SU-DHL-6 (cell line): ENCODE data around the gene ADCY2.

Source experiments
- H2AFZ ChIP-seq: fragments of 200-600 bp; sonication (generic); 2 replicates; pipeline ENCODE4 v1.6.1; 2014; ENCODE audit warnings: low read depth, mild to moderate bottlenecking, moderate library complexity, mixed read lengths, antibody characterized with exemption, low read length; ENCODE audit not compliant: severe bottlenecking
- H3F3A ChIP-seq: fragments of 200-600 bp; shearing (Covaris generic); 2 replicates; pipeline ENCODE4 v1.6.0; 2016; ENCODE audit warnings: antibody characterized with exemption, mild to moderate bottlenecking; ENCODE audit not compliant: insufficient read depth
- H3K27ac ChIP-seq: fragments of 200-600 bp; sonication (generic); 2 replicates; pipeline ENCODE4 v1.5.1; 2016; ENCODE audit warnings: low read depth, mild to moderate bottlenecking, low read length, moderate library complexity, mixed read lengths
- H3K27me3 ChIP-seq: fragments of 200-600 bp; sonication (generic), shearing (Covaris generic); 2 replicates; pipeline ENCODE4 v1.6.0; 2014; ENCODE audit warnings: mild to moderate bottlenecking, low read length
- H3K36me3 ChIP-seq: fragments of 200-600 bp; sonication (generic); 2 replicates; pipeline ENCODE4 v1.6.1; 2014; ENCODE audit warnings: mild to moderate bottlenecking, low read length, mixed read lengths
- H3K4me2 ChIP-seq: fragments of 300-600, 200-600 bp; shearing (Covaris generic), sonication (generic); 2 replicates; pipeline ENCODE4 v1.6.0; 2014; ENCODE audit warnings: low read length, low read depth, mild to moderate bottlenecking; ENCODE audit not compliant: poor library complexity, severe bottlenecking
- H3K4me3 ChIP-seq: fragments of 200-600 bp; sonication (generic); 2 replicates; pipeline ENCODE4 v1.5.1; 2014; ENCODE audit warnings: antibody characterized with exemption, low read length, mild to moderate bottlenecking, mixed read lengths; ENCODE audit not compliant: insufficient read depth, poor library complexity, severe bottlenecking
- H3K79me2 ChIP-seq: fragments of 200-600 bp; sonication (generic); 2 replicates; pipeline ENCODE4 v1.6.1; 2014; ENCODE audit warnings: mild to moderate bottlenecking, low read length, moderate library complexity; ENCODE audit not compliant: insufficient read depth
- H3K9ac ChIP-seq: fragments of 200-600 bp; sonication (generic); 2 replicates; pipeline ENCODE4 v1.7.0; 2014; ENCODE audit warnings: mild to moderate bottlenecking, low read length
- H3K9me2 ChIP-seq: fragments of 200-600 bp; sonication (generic); replicated peaks from 2 replicates; pipeline ENCODE4 v1.6.1; 2014; ENCODE audit warnings: low read length; ENCODE audit not compliant: insufficient read depth
- H3K9me3 ChIP-seq: fragments of 200-600 bp; sonication (generic); 2 replicates; pipeline ENCODE4 v1.6.1; 2014; ENCODE audit warnings: low read length, mixed read lengths; ENCODE audit not compliant: insufficient read depth
- H4K20me1 ChIP-seq: fragments of 200-600 bp; sonication (generic); 2 replicates; pipeline ENCODE4 v1.6.1; 2014; ENCODE audit warnings: low read depth, mild to moderate bottlenecking, antibody characterized with exemption, low read length, moderate library complexity, mixed read lengths
- EZH2phosphoT487 ChIP-seq: fragments of 200-600 bp; sonication (generic), shearing (Covaris generic); conservative IDR thresholded peaks from 2 replicates; pipeline ENCODE4 v1.6.1; 2018; ENCODE audit warnings: mild to moderate bottlenecking, antibody characterized with exemption, low read length, moderate library complexity, mixed read lengths
- TF ChIP-seq, protein P1 (sequence below): fragments of 200-600 bp; sonication (generic); IDR thresholded peaks from one replicate; pipeline ENCODE4 v1.5.1; 2017; ENCODE audit warnings: antibody characterized with exemption, mild to moderate bottlenecking, low read length, moderate library complexity; ENCODE audit not compliant: insufficient read depth, poor library complexity, severe bottlenecking

The ADCY2 gene

DNA sequence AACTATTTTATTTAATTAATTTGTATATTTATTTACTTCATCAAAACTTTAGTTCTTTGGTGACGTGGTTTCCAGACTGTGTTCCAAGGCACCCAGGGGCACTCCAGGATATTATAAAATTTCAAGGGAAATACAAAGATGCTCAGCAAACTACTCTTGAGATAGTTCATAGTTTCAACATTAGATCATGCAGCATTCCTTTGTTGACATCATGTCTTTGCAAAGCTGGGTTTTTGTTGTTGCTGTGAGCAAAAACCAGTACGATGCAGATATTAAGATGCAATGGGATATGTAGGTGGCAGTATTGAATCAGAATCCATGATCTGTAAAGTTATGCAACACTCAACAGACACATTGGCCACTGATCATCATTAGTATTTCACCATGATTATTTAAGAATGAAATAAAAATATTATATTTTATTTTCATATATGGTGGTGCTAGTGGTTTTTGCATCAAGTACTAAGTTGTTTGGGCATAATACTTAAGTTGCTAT lies 219.7 kb downstream of the ADCY2 start:
- H3K27ac ChIP-seq = no peak overlapping the region
- H3K27me3 ChIP-seq = no peaks in the 10 kb centered on the region
- H3F3A ChIP-seq = no peaks in the 10 kb centered on the region
- no peak overlapping the region for H3K4me3 ChIP-seq
- TF ChIP-seq, protein P1, sequence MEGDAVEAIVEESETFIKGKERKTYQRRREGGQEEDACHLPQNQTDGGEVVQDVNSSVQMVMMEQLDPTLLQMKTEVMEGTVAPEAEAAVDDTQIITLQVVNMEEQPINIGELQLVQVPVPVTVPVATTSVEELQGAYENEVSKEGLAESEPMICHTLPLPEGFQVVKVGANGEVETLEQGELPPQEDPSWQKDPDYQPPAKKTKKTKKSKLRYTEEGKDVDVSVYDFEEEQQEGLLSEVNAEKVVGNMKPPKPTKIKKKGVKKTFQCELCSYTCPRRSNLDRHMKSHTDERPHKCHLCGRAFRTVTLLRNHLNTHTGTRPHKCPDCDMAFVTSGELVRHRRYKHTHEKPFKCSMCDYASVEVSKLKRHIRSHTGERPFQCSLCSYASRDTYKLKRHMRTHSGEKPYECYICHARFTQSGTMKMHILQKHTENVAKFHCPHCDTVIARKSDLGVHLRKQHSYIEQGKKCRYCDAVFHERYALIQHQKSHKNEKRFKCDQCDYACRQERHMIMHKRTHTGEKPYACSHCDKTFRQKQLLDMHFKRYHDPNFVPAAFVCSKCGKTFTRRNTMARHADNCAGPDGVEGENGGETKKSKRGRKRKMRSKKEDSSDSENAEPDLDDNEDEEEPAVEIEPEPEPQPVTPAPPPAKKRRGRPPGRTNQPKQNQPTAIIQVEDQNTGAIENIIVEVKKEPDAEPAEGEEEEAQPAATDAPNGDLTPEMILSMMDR = no peak
- no peak for TF ChIP-seq EZH2phosphoT487
- no peak overlapping the region for H3K9ac ChIP-seq
- no peaks in the 10 kb centered on the region for H3K79me2 ChIP-seq
- no peaks in the 10 kb centered on the region for H4K20me1 ChIP-seq
- no peaks in the 10 kb centered on the region for H3K9me2 ChIP-seq
- no peak overlapping the region for H2AFZ ChIP-seq
- H3K9me3 ChIP-seq = no peaks in the 10 kb centered on the region
- no peaks in the 10 kb centered on the region for H3K36me3 ChIP-seq
- no peak overlapping the region for H3K4me2 ChIP-seq

- no peaks in the 10 kb centered on the region for H3K79me2 ChIP-seq
- no peaks in the 10 kb centered on the region for H3K36me3 ChIP-seq
- H3K4me2 ChIP-seq = no peak overlapping the region
- H3K9ac ChIP-seq = no peak overlapping the region
- H3K27ac ChIP-seq = no peak overlapping the region
- no peak for TF ChIP-seq EZH2phosphoT487
- TF ChIP-seq, protein P1 = no peak
- no peak overlapping the region for H2AFZ ChIP-seq
- no peak overlapping the region for H3K4me3 ChIP-seq
- H3K27me3 ChIP-seq = no peaks in the 10 kb centered on the region
- no peaks in the 10 kb centered on the region for H3K9me3 ChIP-seq
- H3K9me2 ChIP-seq = no peaks in the 10 kb centered on the region
- no peaks in the 10 kb centered on the region for H3F3A ChIP-seq
- H4K20me1 ChIP-seq = no peaks in the 10 kb centered on the region
Observed at GRCh38 chr5:7616897-7617296, 221.0 kb downstream of the ADCY2 start.

GRCh38 chr5:7622498-7622897 lies 226.6 kb downstream of the ADCY2 start:
- H2AFZ ChIP-seq = no peak overlapping the region
- H3K9me2 ChIP-seq = no peaks in the 10 kb centered on the region
- H3K9me3 ChIP-seq = no peaks in the 10 kb centered on the region
- H3K4me3 ChIP-seq = no peak overlapping the region
- no peaks in the 10 kb centered on the region for H3K36me3 ChIP-seq
- no peaks in the 10 kb centered on the region for H3K79me2 ChIP-seq
- H3K27me3 ChIP-seq = no peaks in the 10 kb centered on the region
- H4K20me1 ChIP-seq = no peaks in the 10 kb centered on the region
- no peak overlapping the region for H3K27ac ChIP-seq
- TF ChIP-seq, protein P1 = no peak
- no peak for TF ChIP-seq EZH2phosphoT487
- no peak overlapping the region for H3K9ac ChIP-seq
- H3K4me2 ChIP-seq = no peak overlapping the region
- no peaks in the 10 kb centered on the region for H3F3A ChIP-seq

GRCh38 chr5:7625740-7626139 lies 229.8 kb downstream of the ADCY2 start:
- Histone ChIP-seq H3K27ac (no peak overlapping the region), H4K20me1 (no peaks in the 10 kb centered on the region), H3K9me3 (no peaks in the 10 kb centered on the region), H3K79me2 (no peaks in the 10 kb centered on the region), H3K9me2 (no peaks in the 10 kb centered on the region), H3K27me3 (no peaks in the 10 kb centered on the region), H3F3A (no peaks in the 10 kb centered on the region), H3K9ac (no peak overlapping the region), H3K4me2 (no peak overlapping the region), H3K36me3 (no peaks in the 10 kb centered on the region), H2AFZ (no peak overlapping the region), H3K4me3 (no peak overlapping the region)
- TF ChIP-seq, protein P1 = no peak
- TF ChIP-seq EZH2phosphoT487 = no peak
